ENCODE data around the gene SART1. TPM values are rescaled to one million over a fixed set of nuclear protein-coding genes. Genes with fewer than 3 reads are reported as not detected.

SART1 gene
- polyA plus RNA-seq, 1 donor (not counting 4 experiments of a cell fraction or from before 2014, with no cell fraction given): 14.7 TPM

- H3K9me3 ChIP-seq (ENCODE audit: control insufficient read depth, low read depth, low read length): no peaks in the 10 kb centered on the region
- no peak overlapping the region for H3K4me2 ChIP-seq (ENCODE audit: control insufficient read depth, extremely low read depth, insufficient read depth, low read depth, low read length)
- H3K4me3 ChIP-seq (ENCODE audit: control insufficient read depth in 2 of 3, extremely low read depth in 1 of 3, insufficient read depth in 2 of 3, low read depth in 1 of 3, low read length in 3 of 3): no peak overlapping the region
- H2AFZ ChIP-seq (ENCODE audit: control insufficient read depth, low read length): no peak overlapping the region
- dilution Hi-C loops (cut with MboI; ENCODE audit: extremely low pct_ligation_motif_present, low sequenced_read_pairs): no loop called here
- no peak for DNase-seq (ENCODE audit: low read depth, low spot score)
- peaks cover 23% of the 10 kb centered on the region for H3K79me2 ChIP-seq (ENCODE audit: control insufficient read depth, insufficient read depth, low read length)
- H3K9me1 ChIP-seq (ENCODE audit: control insufficient read depth, extremely low read depth, insufficient read depth, low read length): no peaks in the 10 kb centered on the region
- H3K9ac ChIP-seq (ENCODE audit: control insufficient read depth, extremely low read depth, insufficient read depth, low read length): no peak overlapping the region
- no peak overlapping the region for H3K27ac ChIP-seq (ENCODE audit: control insufficient read depth, insufficient read depth, low read length)
- no peak for FAIRE-seq
- peaks cover 6 to 7% of the 10 kb centered on the region in 2 experiments for H3K36me3 ChIP-seq (ENCODE audit: control insufficient read depth in 2 of 2, extremely low read depth in 1 of 2, insufficient read depth in 2 of 2, low read length in 2 of 2)
- no peak for TF ChIP-seq EZH2 (IDR thresholded peaks at IDR 0.05; ENCODE audit: low read length)
- TF ChIP-seq, protein P1, sequence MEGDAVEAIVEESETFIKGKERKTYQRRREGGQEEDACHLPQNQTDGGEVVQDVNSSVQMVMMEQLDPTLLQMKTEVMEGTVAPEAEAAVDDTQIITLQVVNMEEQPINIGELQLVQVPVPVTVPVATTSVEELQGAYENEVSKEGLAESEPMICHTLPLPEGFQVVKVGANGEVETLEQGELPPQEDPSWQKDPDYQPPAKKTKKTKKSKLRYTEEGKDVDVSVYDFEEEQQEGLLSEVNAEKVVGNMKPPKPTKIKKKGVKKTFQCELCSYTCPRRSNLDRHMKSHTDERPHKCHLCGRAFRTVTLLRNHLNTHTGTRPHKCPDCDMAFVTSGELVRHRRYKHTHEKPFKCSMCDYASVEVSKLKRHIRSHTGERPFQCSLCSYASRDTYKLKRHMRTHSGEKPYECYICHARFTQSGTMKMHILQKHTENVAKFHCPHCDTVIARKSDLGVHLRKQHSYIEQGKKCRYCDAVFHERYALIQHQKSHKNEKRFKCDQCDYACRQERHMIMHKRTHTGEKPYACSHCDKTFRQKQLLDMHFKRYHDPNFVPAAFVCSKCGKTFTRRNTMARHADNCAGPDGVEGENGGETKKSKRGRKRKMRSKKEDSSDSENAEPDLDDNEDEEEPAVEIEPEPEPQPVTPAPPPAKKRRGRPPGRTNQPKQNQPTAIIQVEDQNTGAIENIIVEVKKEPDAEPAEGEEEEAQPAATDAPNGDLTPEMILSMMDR (optimal IDR thresholded peaks at IDR 0.05 in 1 of 3, IDR thresholded peaks at IDR 0.05 in 1 of 3, conservative IDR thresholded peaks at IDR 0.05 in 1 of 3; ENCODE audit: extremely low read depth in 1 of 3, insufficient read depth in 2 of 3, low read length in 3 of 3): no peak
- no peaks in the 10 kb centered on the region for H3K27me3 ChIP-seq (ENCODE audit: control insufficient read depth, extremely low read depth, insufficient read depth, low read length)
- no peaks in the 10 kb centered on the region for H4K20me1 ChIP-seq (ENCODE audit: control insufficient read depth, extremely low read depth, insufficient read depth, low read length)
- peaks cover 27% of the 10 kb centered on the region for H3K4me1 ChIP-seq (ENCODE audit: control insufficient read depth, extremely low read depth, insufficient read depth, low read length)
Observed at GRCh38 chr11:66006134-66006890, 44.8 kb downstream of the SART1 start.

- Histone ChIP-seq H3K4me1 (ENCODE audit: control insufficient read depth, extremely low read depth, insufficient read depth, low read length) (peaks cover 32% of the 10 kb centered on the region), H3K4me3 (ENCODE audit: control insufficient read depth in 2 of 3, extremely low read depth in 1 of 3, insufficient read depth in 2 of 3, low read depth in 1 of 3, low read length in 3 of 3) (no peak overlapping the region), H3K9me3 (ENCODE audit: control insufficient read depth, low read depth, low read length) (no peaks in the 10 kb centered on the region), H3K27me3 (ENCODE audit: control insufficient read depth, extremely low read depth, insufficient read depth, low read length) (no peaks in the 10 kb centered on the region), H3K27ac (ENCODE audit: control insufficient read depth, insufficient read depth, low read length) (no peak overlapping the region), H3K36me3 (ENCODE audit: control insufficient read depth in 2 of 2, extremely low read depth in 1 of 2, insufficient read depth in 2 of 2, low read length in 2 of 2) (peaks cover 6 to 7% of the 10 kb centered on the region in 2 experiments), H3K9ac (ENCODE audit: control insufficient read depth, extremely low read depth, insufficient read depth, low read length) (no peak overlapping the region), H3K79me2 (ENCODE audit: control insufficient read depth, insufficient read depth, low read length) (peaks cover 17% of the 10 kb centered on the region), H3K4me2 (ENCODE audit: control insufficient read depth, extremely low read depth, insufficient read depth, low read depth, low read length) (no peak overlapping the region), H2AFZ (ENCODE audit: control insufficient read depth, low read length) (no peak overlapping the region), H4K20me1 (ENCODE audit: control insufficient read depth, extremely low read depth, insufficient read depth, low read length) (no peaks in the 10 kb centered on the region), H3K9me1 (ENCODE audit: control insufficient read depth, extremely low read depth, insufficient read depth, low read length) (peaks cover 3% of the 10 kb centered on the region)
- TF ChIP-seq, protein P1 (optimal IDR thresholded peaks at IDR 0.05 in 1 of 3, IDR thresholded peaks at IDR 0.05 in 1 of 3, conservative IDR thresholded peaks at IDR 0.05 in 1 of 3; ENCODE audit: extremely low read depth in 1 of 3, insufficient read depth in 2 of 3, low read length in 3 of 3): no peak
- no peak for TF ChIP-seq EZH2 (IDR thresholded peaks at IDR 0.05; ENCODE audit: low read length)
- dilution Hi-C loops (cut with MboI; ENCODE audit: extremely low pct_ligation_motif_present, low sequenced_read_pairs): no loop called here
- FAIRE-seq: no peak
- no peak for DNase-seq (ENCODE audit: low read depth, low spot score)
Observed at GRCh38 chr11:66006891-66007176, 45.3 kb downstream of the SART1 start.
